ENCODE results near the gene PHACTR2. TPM values are rescaled to one million over a fixed set of nuclear protein-coding genes. Genes with fewer than 3 reads are reported as not detected.

The PHACTR2 gene
- total RNA-seq, 2 experiments from 2014 or later, result 13.5 to 14.6 TPM

GRCh38 chr6:143744551-143745165, 66.9 kb downstream of the PHACTR2 start:
- H3K36me3 Mint-ChIP-seq (ENCODE audit: low read depth), result no peaks in the 10 kb centered on the region
- ChIA-PET CTCF (no interaction called here), POLR2A (no interaction called here)
- H3K27ac Mint-ChIP-seq, result no peak overlapping the region
- no peak overlapping the region for H3K4me3 Mint-ChIP-seq
- H3K27me3 Mint-ChIP-seq, result no peaks in the 10 kb centered on the region
- no peak for ATAC-seq
- H3K9me3 Mint-ChIP-seq, result no peaks in the 10 kb centered on the region
- TF ChIP-seq CTCF (IDR thresholded peaks at IDR 0.05), result no peak
- intact Hi-C loops (cut with micrococcal nuclease), result no loop called here
- no peak for DNase-seq
- peaks cover 1% of the 10 kb centered on the region for H3K4me1 Mint-ChIP-seq (ENCODE audit: low read depth)

GRCh38 chr6:143745166-143746133, 67.7 kb downstream of the PHACTR2 start:
- TF ChIP-seq CTCF (IDR thresholded peaks at IDR 0.05), result no peak
- H3K27me3 Mint-ChIP-seq, result no peaks in the 10 kb centered on the region
- H3K27ac Mint-ChIP-seq, result no peak overlapping the region
- no peak overlapping the region for H3K4me3 Mint-ChIP-seq
- ATAC-seq (no peak), DNase-seq (no peak)
- POLR2A ChIA-PET, result no interaction called here
- no peaks in the 10 kb centered on the region for H3K36me3 Mint-ChIP-seq (ENCODE audit: low read depth)
- CTCF ChIA-PET, result no interaction called here
- no peaks in the 10 kb centered on the region for H3K4me1 Mint-ChIP-seq (ENCODE audit: low read depth)
- intact Hi-C loops (cut with micrococcal nuclease), result no loop called here
- no peaks in the 10 kb centered on the region for H3K9me3 Mint-ChIP-seq

- ChIA-PET POLR2A (no interaction called here), CTCF (no interaction called here)
- Mint-ChIP-seq H3K4me1 (ENCODE audit: low read depth) (no peaks in the 10 kb centered on the region), H3K36me3 (ENCODE audit: low read depth) (no peaks in the 10 kb centered on the region), H3K27ac (no peak overlapping the region), H3K4me3 (no peak overlapping the region), H3K27me3 (no peaks in the 10 kb centered on the region), H3K9me3 (no peaks in the 10 kb centered on the region)
- intact Hi-C loops (cut with micrococcal nuclease), result no loop called here
- ATAC-seq, result no peak
- DNase-seq, result no peak
- no peak for TF ChIP-seq CTCF (IDR thresholded peaks at IDR 0.05)
These were observed 68.7 kb downstream of the PHACTR2 start for GRCh38 chr6:143746202-143747119.

- POLR2A ChIA-PET, result no interaction called here
- ATAC-seq, result no peak
- DNase-seq, result no peak
- Mint-ChIP-seq H3K4me1 (ENCODE audit: low read depth) (no peaks in the 10 kb centered on the region), H3K4me3 (no peak overlapping the region), H3K9me3 (no peaks in the 10 kb centered on the region), H3K36me3 (ENCODE audit: low read depth) (no peaks in the 10 kb centered on the region), H3K27me3 (no peaks in the 10 kb centered on the region), H3K27ac (no peak overlapping the region)
- intact Hi-C loops (cut with micrococcal nuclease), result no loop called here
- CTCF ChIA-PET, result interaction anchor here (1.1 kb wide), 1 partner anchor 266 kb away, joined by 3 read pairs; no protein-coding TSS in a partner anchor
- TF ChIP-seq CTCF (IDR thresholded peaks at IDR 0.05), result no peak
These were observed 69.6 kb downstream of the PHACTR2 start for GRCh38 chr6:143747347-143747842.

All from activated CD8-positive, alpha-beta T cell treated with anti-CD3 and anti-CD28 coated beads for 36 hours (primary cell).